Gastrocnemius medialis (tissue), 4 donors: ENCODE measurements around the gene RWDD1. TPM values are rescaled to one million over a fixed set of nuclear protein-coding genes. Genes with fewer than 3 reads are reported as not detected.

Source experiments
- ATAC-seq, 2 donors: fragments of 150-250 bp; one replicate each; pipeline ENCODE4 v1.9.1; 2016
- DNase-seq, 2 donors: peaks; one replicate each; pipeline ENCODE4 v3.0.0-alpha.2; 2019
- H3K27ac ChIP-seq, 4 donors: fragments of 200-600 bp; sonication (generic); 1 replicate in 1 of 4; 2 replicates in 3 of 4; pipeline ENCODE4 v1.5.1; 2016 to 2018; ENCODE audit warnings: mild to moderate bottlenecking in 2 of 4, moderate library complexity in 1 of 4
- H3K27me3 ChIP-seq, 3 donors: fragments of 200-600 bp; sonication (generic) in 2 of 3; 1 replicate in 1 of 3; 2 replicates in 2 of 3; pipeline versions ENCODE4 v1.5.1 to v1.6.0; 2016 to 2019; ENCODE audit warnings: mild to moderate bottlenecking in 1 of 3, moderate library complexity in 1 of 3
- H3K36me3 ChIP-seq, 2 donors: fragments of 200-600 bp; sonication (generic) in 1 of 2; one replicate each; pipeline ENCODE4 v1.5.1; 2017 to 2018
- H3K4me1 ChIP-seq, 2 donors: fragments of 200-600 bp; sonication (generic) in 1 of 2; one replicate each; pipeline ENCODE4 v1.5.1; 2016 to 2017; ENCODE audit warnings: mild to moderate bottlenecking in 2 of 2
- H3K4me3 ChIP-seq, 4 donors: fragments of 200-600 bp; sonication (generic) in 3 of 4; 1 replicate in 1 of 4; 2 replicates in 3 of 4; pipeline ENCODE4 v1.5.1; 2016 to 2019; ENCODE audit warnings: mild to moderate bottlenecking in 2 of 4
- H3K9me3 ChIP-seq, 3 donors: fragments of 200-600 bp; sonication (generic) in 2 of 3; 1 replicate in 1 of 3; 2 replicates in 2 of 3; pipeline ENCODE4 v1.5.1; 2016 to 2019
- POLR2A ChIP-seq, 2 donors: fragments of 450-650 bp; IDR thresholded peaks; one replicate each; pipeline ENCODE4 v1.6.1; 2017; ENCODE audit warnings: antibody characterized with exemption in 2 of 2, mild to moderate bottlenecking in 2 of 2, moderate library complexity in 2 of 2
- in situ Hi-C, 4 donors: fragments of 200-750 bp; cut with MboI; loops; one replicate each; pipeline versions ENCODE4 v1.15.0 to v1.8.0; 2017; ENCODE audit warnings: low sequenced_read_pairs in 4 of 4
- intact Hi-C: fragments of 100-400 bp; cut with DNase I; formaldehyde crosslinking; loops from one replicate; pipeline ENCODE4 v1.15.1; 2023; ENCODE audit warnings: low total_unique reads
- total RNA-seq, 4 donors: library from RNA; depleted of rRNA; stranded (reverse); fragments of >200 nt; gene quantifications; one replicate each; pipeline versions ENCODE4 v1.1.0 to v1.2.3, GENCODE V29; 2016
- TF ChIP-seq, protein P1 (sequence below), 5 experiments: fragments of 450-650 bp in 3 of 5; fragments of 200-600 bp in 2 of 5; sonication (generic) in 2 of 5; IDR thresholded peaks in 4 of 5; conservative IDR thresholded peaks in 1 of 5; 1 replicate in 4 of 5; 2 replicates in 1 of 5; pipeline ENCODE4 v1.5.1; 2016 to 2019; ENCODE audit warnings: antibody characterized with exemption in 5 of 5, mild to moderate bottlenecking in 3 of 5, moderate library complexity in 3 of 5

Gene RWDD1
- total RNA-seq, 4 donors from 2014 or later = 42.1 to 63.8 (median 51.2) TPM

DNA sequence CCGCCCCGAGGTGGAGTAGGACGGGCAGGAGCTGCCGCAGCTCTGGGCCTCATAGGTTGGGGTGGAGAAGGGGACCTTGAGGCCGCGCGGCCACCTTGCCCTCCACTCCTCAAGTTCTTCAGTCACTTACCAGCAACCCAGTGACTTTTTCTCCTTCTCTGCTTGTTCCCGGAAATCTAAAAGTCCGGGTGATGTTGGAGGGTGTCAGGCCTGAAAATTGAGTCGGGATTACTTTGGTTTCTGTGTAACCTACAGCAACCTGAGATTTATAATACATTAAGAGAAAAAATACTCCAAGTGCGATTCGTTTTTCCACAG is 338 bp downstream of the RWDD1 start:
- H3K27ac ChIP-seq = peak overlapping the region; percentile 88 to 94 (median 91)
- TF ChIP-seq, protein P1, sequence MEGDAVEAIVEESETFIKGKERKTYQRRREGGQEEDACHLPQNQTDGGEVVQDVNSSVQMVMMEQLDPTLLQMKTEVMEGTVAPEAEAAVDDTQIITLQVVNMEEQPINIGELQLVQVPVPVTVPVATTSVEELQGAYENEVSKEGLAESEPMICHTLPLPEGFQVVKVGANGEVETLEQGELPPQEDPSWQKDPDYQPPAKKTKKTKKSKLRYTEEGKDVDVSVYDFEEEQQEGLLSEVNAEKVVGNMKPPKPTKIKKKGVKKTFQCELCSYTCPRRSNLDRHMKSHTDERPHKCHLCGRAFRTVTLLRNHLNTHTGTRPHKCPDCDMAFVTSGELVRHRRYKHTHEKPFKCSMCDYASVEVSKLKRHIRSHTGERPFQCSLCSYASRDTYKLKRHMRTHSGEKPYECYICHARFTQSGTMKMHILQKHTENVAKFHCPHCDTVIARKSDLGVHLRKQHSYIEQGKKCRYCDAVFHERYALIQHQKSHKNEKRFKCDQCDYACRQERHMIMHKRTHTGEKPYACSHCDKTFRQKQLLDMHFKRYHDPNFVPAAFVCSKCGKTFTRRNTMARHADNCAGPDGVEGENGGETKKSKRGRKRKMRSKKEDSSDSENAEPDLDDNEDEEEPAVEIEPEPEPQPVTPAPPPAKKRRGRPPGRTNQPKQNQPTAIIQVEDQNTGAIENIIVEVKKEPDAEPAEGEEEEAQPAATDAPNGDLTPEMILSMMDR (IDR thresholded peaks at IDR 0.05 in 4 of 5, conservative IDR thresholded peaks at IDR 0.05 in 1 of 5) = no peak
- TF ChIP-seq POLR2A (IDR thresholded peaks at IDR 0.05) = no peak
- DNase-seq (no peak), ATAC-seq (peak; percentile 47 to 56)
- H3K9me3 ChIP-seq = no peaks in the 10 kb centered on the region
- intact Hi-C loops (loop anchor here (1.0 to 5.0 kb wide), 4 partner anchors 96 to 291 kb away; partner anchors contain the start of genes KPNA5 and ZUP1), in situ Hi-C loops (no loop called here)
- peaks cover 0 to 11% of the 10 kb centered on the region in 2 donors for H3K36me3 ChIP-seq
- H3K4me3 ChIP-seq = peak overlapping the region; percentile 77 to 92 (median 86)
- H3K27me3 ChIP-seq = no peaks in the 10 kb centered on the region
- peaks cover 41 to 43% of the 10 kb centered on the region in 2 donors for H3K4me1 ChIP-seq

DNA sequence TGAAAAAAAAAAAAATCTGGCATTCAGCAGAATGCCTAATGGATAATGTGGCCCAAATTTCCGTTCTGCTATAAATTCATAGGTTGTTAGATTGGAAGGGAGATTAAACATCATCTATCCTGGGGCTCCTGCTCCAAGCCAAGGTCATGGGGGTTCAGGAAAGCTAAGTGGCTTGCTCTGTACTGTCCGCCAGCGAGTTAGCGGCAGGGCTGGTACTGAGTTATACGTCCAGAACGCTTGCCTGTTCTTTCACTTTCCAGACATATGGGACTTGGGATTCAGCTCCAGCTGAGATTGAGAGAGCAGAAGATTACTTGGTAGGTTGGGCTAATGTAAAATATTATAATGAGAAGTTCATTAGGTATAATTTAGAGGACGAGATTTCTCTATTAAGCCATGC is 858 bp downstream of the RWDD1 start:
- H3K27me3 ChIP-seq = no peaks in the 10 kb centered on the region
- in situ Hi-C loops (no loop called here), intact Hi-C loops (loop anchor here (5.0 kb wide), 2 partner anchors 95 to 110 kb away; partner anchors contain the start of genes KPNA5 and ZUP1)
- peak in 1 of 2 donors; percentile 29 for DNase-seq
- H3K36me3 ChIP-seq = peaks cover 0 to 13% of the 10 kb centered on the region in 2 donors
- peak in 1 of 2 donors; percentile 42 for ATAC-seq
- TF ChIP-seq, protein P1 (IDR thresholded peaks at IDR 0.05 in 4 of 5, conservative IDR thresholded peaks at IDR 0.05 in 1 of 5) = no peak
- H3K9me3 ChIP-seq = no peaks in the 10 kb centered on the region
- peaks cover 41 to 47% of the 10 kb centered on the region in 2 donors for H3K4me1 ChIP-seq
- H3K4me3 ChIP-seq = peak overlapping the region; percentile 77 to 92 (median 86)
- H3K27ac ChIP-seq = peak overlapping the region; percentile 88 to 94 (median 91)

DNA sequence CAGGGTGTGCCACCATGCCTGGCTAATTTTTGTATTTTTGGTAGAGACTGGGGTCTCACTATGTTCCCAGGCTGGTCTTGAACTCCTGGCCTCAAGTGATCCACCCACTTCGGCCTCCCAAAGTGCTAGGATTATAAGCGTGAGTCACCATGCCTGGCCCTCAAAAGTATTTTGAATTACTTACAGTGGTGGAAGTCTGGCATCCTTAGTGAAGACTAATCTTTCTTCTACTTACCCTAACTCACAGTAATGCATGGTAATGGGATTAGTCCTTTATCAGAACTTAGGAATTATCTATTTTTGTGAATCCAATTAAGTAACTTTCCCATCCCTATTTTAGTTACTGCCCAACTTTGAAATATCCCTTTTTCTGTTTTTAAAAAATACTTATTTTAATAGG is 3.9 kb downstream of the RWDD1 start:
- Histone ChIP-seq H3K27me3 (no peaks in the 10 kb centered on the region), H3K36me3 (peaks cover 0 to 16% of the 10 kb centered on the region in 2 donors), H3K9me3 (no peaks in the 10 kb centered on the region), H3K27ac (no peak overlapping the region), H3K4me3 (no peak overlapping the region), H3K4me1 (peaks cover 27 to 42% of the 10 kb centered on the region in 2 donors)
- in situ Hi-C loops (no loop called here), intact Hi-C loops (no loop called here)
- DNase-seq = no peak
- no peak for TF ChIP-seq POLR2A (IDR thresholded peaks at IDR 0.05)
- no peak for ATAC-seq

DNA sequence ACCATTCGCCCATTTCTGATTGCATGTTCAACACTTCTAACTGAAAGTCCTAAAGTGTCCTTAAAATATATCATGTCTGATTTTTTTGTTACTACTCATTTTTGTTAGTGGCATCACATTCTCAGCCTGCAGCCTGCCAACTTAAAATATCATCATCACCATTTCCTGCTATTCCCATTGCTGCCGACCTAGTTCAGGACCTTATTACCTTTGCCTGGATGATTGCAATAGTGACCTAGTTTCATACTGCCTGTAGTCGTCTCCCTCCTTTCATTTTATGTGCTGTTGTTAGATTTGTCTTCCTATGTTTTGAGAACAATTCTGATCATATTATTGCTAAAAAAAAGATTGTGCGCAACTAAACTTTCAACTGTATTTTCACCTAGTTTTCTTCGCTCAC is 6.2 kb downstream of the RWDD1 start:
- Histone ChIP-seq H3K36me3 (peaks cover 0 to 25% of the 10 kb centered on the region in 2 donors), H3K9me3 (no peaks in the 10 kb centered on the region), H3K27ac (no peak overlapping the region), H3K27me3 (no peaks in the 10 kb centered on the region), H3K4me1 (peaks cover 20 to 35% of the 10 kb centered on the region in 2 donors), H3K4me3 (no peak overlapping the region)
- no peak for ATAC-seq
- in situ Hi-C loops = no loop called here
- no peak for TF ChIP-seq POLR2A (IDR thresholded peaks at IDR 0.05)
- TF ChIP-seq, protein P1 (IDR thresholded peaks at IDR 0.05 in 4 of 5, conservative IDR thresholded peaks at IDR 0.05 in 1 of 5) = no peak
- no peak for DNase-seq
- intact Hi-C loops = no loop called here

DNA sequence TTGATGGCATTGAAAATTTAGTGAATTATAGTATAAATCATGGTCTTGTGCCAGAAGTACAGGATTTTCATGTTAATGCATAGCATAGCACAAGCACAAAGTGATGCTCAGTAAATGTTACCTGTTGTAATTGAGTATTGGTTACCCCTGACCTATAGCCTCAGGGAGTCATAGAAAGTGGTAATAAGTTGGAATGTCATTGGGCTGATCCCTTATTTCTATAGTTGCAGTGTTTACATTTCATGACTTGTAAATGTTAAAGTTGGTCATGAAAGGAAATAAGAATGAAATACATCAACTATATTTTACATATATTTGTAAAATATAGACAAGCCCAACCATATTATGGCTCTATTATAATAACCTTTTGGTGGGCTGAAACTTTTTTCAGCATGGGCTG is 7.0 kb downstream of the RWDD1 start:
- Histone ChIP-seq H3K4me1 (peaks cover 11 to 27% of the 10 kb centered on the region in 2 donors), H3K36me3 (peaks cover 0 to 31% of the 10 kb centered on the region in 2 donors)

More for the DNA sequence above, 7.0 kb downstream of the RWDD1 start:
- H3K9me3 ChIP-seq = no peaks in the 10 kb centered on the region
- H3K4me3 ChIP-seq = no peak overlapping the region
- TF ChIP-seq, protein P1 (IDR thresholded peaks at IDR 0.05 in 4 of 5, conservative IDR thresholded peaks at IDR 0.05 in 1 of 5) = no peak
- TF ChIP-seq POLR2A (IDR thresholded peaks at IDR 0.05) = no peak
- H3K27ac ChIP-seq = no peak overlapping the region
- intact Hi-C loops (no loop called here), in situ Hi-C loops (no loop called here)
- ATAC-seq (no peak), DNase-seq (no peak)
- H3K27me3 ChIP-seq = no peaks in the 10 kb centered on the region
